ENCODE results near the gene SLC35F4. TPM values are rescaled to one million over a fixed set of nuclear protein-coding genes. Genes with fewer than 3 reads are reported as not detected.
"Not testable (repeated sequence)": the region's sequence is repeated elsewhere in the genome, so short reads cannot be mapped to it uniquely, and the experiment has no call there.

SLC35F4 gene
- total RNA-seq, 1 donor from 2014 or later, result not detected

- Histone ChIP-seq H3K9me3 (ENCODE audit: control insufficient read depth in 3 of 3, low read length in 3 of 3) (no peaks in the 10 kb centered on the region), H3K4me3 (ENCODE audit: low read length in 3 of 3) (no peak overlapping the region), H3K27me3 (ENCODE audit: control insufficient read depth in 3 of 3, insufficient read depth in 3 of 3, low read length in 3 of 3) (no peaks in the 10 kb centered on the region), H3K36me3 (ENCODE audit: control insufficient read depth in 3 of 3, insufficient read depth in 3 of 3, low read length in 3 of 3) (no peaks in the 10 kb centered on the region), H3K27ac (ENCODE audit: low read depth, low read length) (no peak overlapping the region), H3K4me1 (ENCODE audit: control insufficient read depth in 3 of 3, insufficient read depth in 3 of 3, low read length in 3 of 3) (no peaks in the 10 kb centered on the region), H3K9ac (ENCODE audit: low read depth in 1 of 3, low read length in 3 of 3) (no peak overlapping the region)
Observed at GRCh38 chr14:57760896-57761295, 105.0 kb downstream of the SLC35F4 start.

- Histone ChIP-seq H3K9ac (ENCODE audit: low read depth in 1 of 3, low read length in 3 of 3) (no peak overlapping the region), H3K4me3 (ENCODE audit: low read length in 3 of 3) (no peak overlapping the region), H3K27ac (ENCODE audit: low read depth, low read length) (no peak overlapping the region), H3K36me3 (ENCODE audit: control insufficient read depth in 3 of 3, insufficient read depth in 3 of 3, low read length in 3 of 3) (no peaks in the 10 kb centered on the region), H3K27me3 (ENCODE audit: control insufficient read depth in 3 of 3, insufficient read depth in 3 of 3, low read length in 3 of 3) (no peaks in the 10 kb centered on the region), H3K4me1 (ENCODE audit: control insufficient read depth in 3 of 3, insufficient read depth in 3 of 3, low read length in 3 of 3) (no peaks in the 10 kb centered on the region), H3K9me3 (ENCODE audit: control insufficient read depth in 3 of 3, low read length in 3 of 3) (no peaks in the 10 kb centered on the region)
Observed at GRCh38 chr14:57755018-57755521, 110.8 kb downstream of the SLC35F4 start.

GRCh38 chr14:57754527-57754926 lies 111.4 kb downstream of the SLC35F4 start:
- H3K9me3 ChIP-seq (ENCODE audit: control insufficient read depth in 3 of 3, low read length in 3 of 3), result no peaks in the 10 kb centered on the region
- no peaks in the 10 kb centered on the region for H3K4me1 ChIP-seq (ENCODE audit: control insufficient read depth in 3 of 3, insufficient read depth in 3 of 3, low read length in 3 of 3)
- no peak overlapping the region for H3K27ac ChIP-seq (ENCODE audit: low read depth, low read length)
- no peaks in the 10 kb centered on the region for H3K36me3 ChIP-seq (ENCODE audit: control insufficient read depth in 3 of 3, insufficient read depth in 3 of 3, low read length in 3 of 3)
- no peaks in the 10 kb centered on the region for H3K27me3 ChIP-seq (ENCODE audit: control insufficient read depth in 3 of 3, insufficient read depth in 3 of 3, low read length in 3 of 3)
- H3K4me3 ChIP-seq (ENCODE audit: low read length in 3 of 3), result no peak overlapping the region
- no peak overlapping the region for H3K9ac ChIP-seq (ENCODE audit: low read depth in 1 of 3, low read length in 3 of 3)

GRCh38 chr14:57753821-57754220 lies 112.1 kb downstream of the SLC35F4 start:
- Histone ChIP-seq H3K27ac (ENCODE audit: low read depth, low read length) (no peak overlapping the region), H3K4me1 (ENCODE audit: control insufficient read depth in 3 of 3, insufficient read depth in 3 of 3, low read length in 3 of 3) (no peaks in the 10 kb centered on the region), H3K4me3 (ENCODE audit: low read length in 3 of 3) (no peak overlapping the region), H3K9ac (ENCODE audit: low read depth in 1 of 3, low read length in 3 of 3) (no peak overlapping the region), H3K27me3 (ENCODE audit: control insufficient read depth in 3 of 3, insufficient read depth in 3 of 3, low read length in 3 of 3) (no peaks in the 10 kb centered on the region), H3K9me3 (ENCODE audit: control insufficient read depth in 3 of 3, low read length in 3 of 3) (no peaks in the 10 kb centered on the region), H3K36me3 (ENCODE audit: control insufficient read depth in 3 of 3, insufficient read depth in 3 of 3, low read length in 3 of 3) (no peaks in the 10 kb centered on the region)

GRCh38 chr14:57752142-57752695 lies 113.7 kb downstream of the SLC35F4 start:
- H3K4me1 ChIP-seq (ENCODE audit: control insufficient read depth in 3 of 3, insufficient read depth in 3 of 3, low read length in 3 of 3); H3K9ac ChIP-seq (ENCODE audit: low read depth in 1 of 3, low read length in 3 of 3); H3K36me3 ChIP-seq (ENCODE audit: control insufficient read depth in 3 of 3, insufficient read depth in 3 of 3, low read length in 3 of 3); H3K4me3 ChIP-seq (ENCODE audit: low read length in 3 of 3); H3K27ac ChIP-seq (ENCODE audit: low read depth, low read length); H3K9me3 ChIP-seq (ENCODE audit: control insufficient read depth in 3 of 3, low read length in 3 of 3); H3K27me3 ChIP-seq (ENCODE audit: control insufficient read depth in 3 of 3, insufficient read depth in 3 of 3, low read length in 3 of 3): not testable (repeated sequence)

GRCh38 chr14:57751400-57751799 lies 114.5 kb downstream of the SLC35F4 start:
- H3K4me1 ChIP-seq (ENCODE audit: control insufficient read depth in 3 of 3, insufficient read depth in 3 of 3, low read length in 3 of 3), result no peaks in the 10 kb centered on the region
- H3K27ac ChIP-seq (ENCODE audit: low read depth, low read length), result no peak overlapping the region
- H3K9ac ChIP-seq (ENCODE audit: low read depth in 1 of 3, low read length in 3 of 3), result no peak overlapping the region
- no peak overlapping the region for H3K4me3 ChIP-seq (ENCODE audit: low read length in 3 of 3)
- no peaks in the 10 kb centered on the region for H3K27me3 ChIP-seq (ENCODE audit: control insufficient read depth in 3 of 3, insufficient read depth in 3 of 3, low read length in 3 of 3)
- H3K9me3 ChIP-seq (ENCODE audit: control insufficient read depth in 3 of 3, low read length in 3 of 3), result no peaks in the 10 kb centered on the region
- H3K36me3 ChIP-seq (ENCODE audit: control insufficient read depth in 3 of 3, insufficient read depth in 3 of 3, low read length in 3 of 3), result no peaks in the 10 kb centered on the region

- no peak overlapping the region for H3K27ac ChIP-seq (ENCODE audit: low read depth, low read length)
- no peaks in the 10 kb centered on the region for H3K9me3 ChIP-seq (ENCODE audit: control insufficient read depth in 3 of 3, low read length in 3 of 3)
- H3K36me3 ChIP-seq (ENCODE audit: control insufficient read depth in 3 of 3, insufficient read depth in 3 of 3, low read length in 3 of 3), result no peaks in the 10 kb centered on the region
- H3K27me3 ChIP-seq (ENCODE audit: control insufficient read depth in 3 of 3, insufficient read depth in 3 of 3, low read length in 3 of 3), result no peaks in the 10 kb centered on the region
- no peak overlapping the region for H3K9ac ChIP-seq (ENCODE audit: low read depth in 1 of 3, low read length in 3 of 3)
- no peaks in the 10 kb centered on the region for H3K4me1 ChIP-seq (ENCODE audit: control insufficient read depth in 3 of 3, insufficient read depth in 3 of 3, low read length in 3 of 3)
- H3K4me3 ChIP-seq (ENCODE audit: low read length in 3 of 3), result no peak overlapping the region
Observed at GRCh38 chr14:57749267-57749666, 116.6 kb downstream of the SLC35F4 start.

GRCh38 chr14:57748279-57748678 lies 117.6 kb downstream of the SLC35F4 start:
- Histone ChIP-seq H3K27ac (ENCODE audit: low read depth, low read length) (no peak overlapping the region), H3K4me1 (ENCODE audit: control insufficient read depth in 3 of 3, insufficient read depth in 3 of 3, low read length in 3 of 3) (no peaks in the 10 kb centered on the region), H3K27me3 (ENCODE audit: control insufficient read depth in 3 of 3, insufficient read depth in 3 of 3, low read length in 3 of 3) (no peaks in the 10 kb centered on the region), H3K9ac (ENCODE audit: low read depth in 1 of 3, low read length in 3 of 3) (no peak overlapping the region), H3K9me3 (ENCODE audit: control insufficient read depth in 3 of 3, low read length in 3 of 3) (no peaks in the 10 kb centered on the region), H3K36me3 (ENCODE audit: control insufficient read depth in 3 of 3, insufficient read depth in 3 of 3, low read length in 3 of 3) (no peaks in the 10 kb centered on the region), H3K4me3 (ENCODE audit: low read length in 3 of 3) (no peak overlapping the region)

GRCh38 chr14:57747036-57747435 lies 118.9 kb downstream of the SLC35F4 start:
- Histone ChIP-seq H3K4me3 (ENCODE audit: low read length in 3 of 3) (no peak overlapping the region), H3K9me3 (ENCODE audit: control insufficient read depth in 3 of 3, low read length in 3 of 3) (no peaks in the 10 kb centered on the region), H3K27ac (ENCODE audit: low read depth, low read length) (no peak overlapping the region), H3K36me3 (ENCODE audit: control insufficient read depth in 3 of 3, insufficient read depth in 3 of 3, low read length in 3 of 3) (no peaks in the 10 kb centered on the region), H3K27me3 (ENCODE audit: control insufficient read depth in 3 of 3, insufficient read depth in 3 of 3, low read length in 3 of 3) (no peaks in the 10 kb centered on the region), H3K4me1 (ENCODE audit: control insufficient read depth in 3 of 3, insufficient read depth in 3 of 3, low read length in 3 of 3) (no peaks in the 10 kb centered on the region), H3K9ac (ENCODE audit: low read depth in 1 of 3, low read length in 3 of 3) (no peak overlapping the region)

- no peaks in the 10 kb centered on the region for H3K27me3 ChIP-seq (ENCODE audit: control insufficient read depth in 3 of 3, insufficient read depth in 3 of 3, low read length in 3 of 3)
- H3K4me1 ChIP-seq (ENCODE audit: control insufficient read depth in 3 of 3, insufficient read depth in 3 of 3, low read length in 3 of 3), result no peaks in the 10 kb centered on the region
- no peaks in the 10 kb centered on the region for H3K9me3 ChIP-seq (ENCODE audit: control insufficient read depth in 3 of 3, low read length in 3 of 3)
- H3K27ac ChIP-seq (ENCODE audit: low read depth, low read length), result no peak overlapping the region
- no peak overlapping the region for H3K9ac ChIP-seq (ENCODE audit: low read depth in 1 of 3, low read length in 3 of 3)
- no peaks in the 10 kb centered on the region for H3K36me3 ChIP-seq (ENCODE audit: control insufficient read depth in 3 of 3, insufficient read depth in 3 of 3, low read length in 3 of 3)
- H3K4me3 ChIP-seq (ENCODE audit: low read length in 3 of 3), result no peak overlapping the region
Observed at GRCh38 chr14:57746563-57746962, 119.3 kb downstream of the SLC35F4 start.

All from skeletal muscle tissue (tissue), 4 donors.